Aorta (tissue), 5 donors: Measurements from ENCODE around the gene TSPAN14. TPM values are rescaled to one million over a fixed set of nuclear protein-coding genes. Genes with fewer than 3 reads are reported as not detected.

Experiments
- ATAC-seq: fragments of 200-7000 bp; cut with Tn5 transposase; one replicate; pipeline ENCODE4 v1.9.1; 2022; ENCODE audit warnings: moderate library complexity; ENCODE audit not compliant: low FRiP score
- DNase-seq, 2 donors: peaks; one replicate each; pipeline ENCODE4 v3.0.0-alpha.2; 2020
- H3K27ac ChIP-seq, 2 donors: one replicate each; pipeline ENCODE4 v1.5.1; 2013; ENCODE audit warnings: low read length in 2 of 2, mild to moderate bottlenecking in 2 of 2, moderate library complexity in 2 of 2, control low read depth in 1 of 2, inconsistent platforms in 1 of 2, low read depth in 1 of 2
- H3K27me3 ChIP-seq, 2 donors: one replicate each; pipeline ENCODE4 v1.6.1; 2013; ENCODE audit warnings: control low read depth in 1 of 2, low read length in 1 of 2, mild to moderate bottlenecking in 1 of 2, moderate library complexity in 1 of 2; ENCODE audit not compliant: insufficient read depth in 2 of 2, control insufficient read depth in 1 of 2
- H3K36me3 ChIP-seq, 2 donors: one replicate each; pipeline ENCODE4 v1.6.1; 2013; ENCODE audit warnings: control low read depth in 1 of 2, low read length in 1 of 2, mild to moderate bottlenecking in 1 of 2; ENCODE audit not compliant: insufficient read depth in 2 of 2, control insufficient read depth in 1 of 2
- H3K4me1 ChIP-seq, 2 donors: one replicate each; pipeline ENCODE4 v1.6.1; 2013; ENCODE audit warnings: low read length in 2 of 2, control low read depth in 1 of 2, mild to moderate bottlenecking in 1 of 2, moderate library complexity in 1 of 2; ENCODE audit not compliant: insufficient read depth in 2 of 2, control insufficient read depth in 1 of 2
- H3K4me3 ChIP-seq, 2 donors: one replicate each; pipeline ENCODE4 v1.5.1; 2013; ENCODE audit warnings: low read length in 2 of 2, control low read depth in 1 of 2, mild to moderate bottlenecking in 1 of 2
- H3K9me3 ChIP-seq: one replicate; pipeline ENCODE4 v1.6.1; 2013; ENCODE audit warnings: mild to moderate bottlenecking, low read length; ENCODE audit not compliant: control insufficient read depth
- WGBS, 2 donors: extraction: QIAGEN DNeasy Blood & Tissue Kit; methylation state at CpG; one replicate each; pipeline ENCODE4 v1.1.7; 2013; 5-methylcytosine and 5-hydroxymethylcytosine counted together
- intact Hi-C, 2 donors: fragments of 100-400 bp; cut with DNase I; formaldehyde crosslinking; loops; one replicate each; pipeline versions ENCODE4 v1.14.2 to v1.15.0; 2022
- polyA plus RNA-seq, 2 donors: library from polyadenylated mRNA; stranded (reverse); fragments of 200-250 nt; gene quantifications; one replicate each; pipeline ENCODE4 v1.2.3, GENCODE V29; 2013
- total RNA-seq, 2 donors: library from RNA; stranded (reverse); fragmentation: NEBNext Ultra II Directional; extraction: Animal tissue kit (Norgen Biotek cat#: 25700); gene quantifications; one replicate each; pipeline ENCODE4 v1.2.1, GENCODE V29; 2021
- donor health status: healthy with polysubstance abuse.
- donor health status: Bipolar disorder and iron deficiency.
- donor health status: DM: no; HTN: no; CAD: no.
- donor health status: DM: no; HTN: no; CAD: no.
- donor health status: DM: yes; HTN: yes; CAD: no.

TSPAN14 gene
- total and polyA plus RNA-seq, 4 donors = 12.3 to 61.5 (median 36.7) TPM

- H3K27me3 ChIP-seq = no peaks in the 10 kb centered on the region
- H3K27ac ChIP-seq = no peak overlapping the region
- DNase-seq (no peak), ATAC-seq (no peak)
- intact Hi-C loops = no loop called here
- no peaks in the 10 kb centered on the region for H3K4me1 ChIP-seq
- H3K9me3 ChIP-seq = no peaks in the 10 kb centered on the region
- 73 to 80% methylated on average over 12 of the region's 12 CpGs for WGBS, 2 donors
- no peak overlapping the region for H3K4me3 ChIP-seq
- H3K36me3 ChIP-seq = no peaks in the 10 kb centered on the region
Measured at GRCh38 chr10:80524190-80524909, 70.2 kb downstream of the TSPAN14 start.

GRCh38 chr10:80526218-80526617, 72.1 kb downstream of the TSPAN14 start:
- intact Hi-C loops = no loop called here
- H3K27ac ChIP-seq = no peak overlapping the region
- H3K9me3 ChIP-seq = no peaks in the 10 kb centered on the region
- no peak for ATAC-seq
- no peaks in the 10 kb centered on the region for H3K36me3 ChIP-seq
- H3K4me3 ChIP-seq = no peak overlapping the region
- no peaks in the 10 kb centered on the region for H3K27me3 ChIP-seq
- WGBS, 2 donors = 91 to 94% methylated on average over 2 of the region's 2 CpGs
- no peak for DNase-seq
- H3K4me1 ChIP-seq = no peaks in the 10 kb centered on the region

GRCh38 chr10:80526742-80527141, 72.6 kb downstream of the TSPAN14 start:
- Histone ChIP-seq H3K36me3 (no peaks in the 10 kb centered on the region), H3K9me3 (no peaks in the 10 kb centered on the region), H3K27ac (no peak overlapping the region), H3K4me3 (no peak overlapping the region), H3K4me1 (no peaks in the 10 kb centered on the region), H3K27me3 (no peaks in the 10 kb centered on the region)
- WGBS, 2 donors = 75 to 86% methylated on average over 6 of the region's 6 CpGs
- intact Hi-C loops = no loop called here
- ATAC-seq = no peak
- DNase-seq = peak in 1 of 2 donors; percentile 51

- WGBS, 2 donors = 97 to 100% methylated on average over 2 of the region's 2 CpGs
- ATAC-seq = no peak
Measured at GRCh38 chr10:80528185-80528700, 74.1 kb downstream of the TSPAN14 start.

GRCh38 chr10:80528901-80529300, 74.8 kb downstream of the TSPAN14 start:
- no peak for ATAC-seq

More at GRCh38 chr10:80528185-80528700, 74.1 kb downstream of the TSPAN14 start:
- intact Hi-C loops = no loop called here
- no peaks in the 10 kb centered on the region for H3K36me3 ChIP-seq
- DNase-seq = no peak
- H3K27me3 ChIP-seq = no peaks in the 10 kb centered on the region
- no peaks in the 10 kb centered on the region for H3K9me3 ChIP-seq
- H3K27ac ChIP-seq = no peak overlapping the region
- no peak overlapping the region for H3K4me3 ChIP-seq
- no peaks in the 10 kb centered on the region for H3K4me1 ChIP-seq

GRCh38 chr10:80529604-80530003, 75.5 kb downstream of the TSPAN14 start:
- H3K9me3 ChIP-seq = no peaks in the 10 kb centered on the region
- no peak for ATAC-seq
- 86 to 87% methylated on average over 12 of the region's 12 CpGs for WGBS, 2 donors
- intact Hi-C loops = no loop called here
- H3K4me1 ChIP-seq = no peaks in the 10 kb centered on the region
- no peak overlapping the region for H3K27ac ChIP-seq
- H3K4me3 ChIP-seq = no peak overlapping the region
- H3K36me3 ChIP-seq = no peaks in the 10 kb centered on the region
- DNase-seq = peak in 1 of 2 donors; percentile 72
- H3K27me3 ChIP-seq = no peaks in the 10 kb centered on the region

More at GRCh38 chr10:80528901-80529300, 74.8 kb downstream of the TSPAN14 start:
- 85 to 87% methylated on average over 6 of the region's 6 CpGs for WGBS, 2 donors
- no peaks in the 10 kb centered on the region for H3K4me1 ChIP-seq
- intact Hi-C loops = no loop called here
- H3K36me3 ChIP-seq = no peaks in the 10 kb centered on the region
- no peak for DNase-seq
- no peaks in the 10 kb centered on the region for H3K27me3 ChIP-seq
- no peak overlapping the region for H3K27ac ChIP-seq
- no peak overlapping the region for H3K4me3 ChIP-seq
- no peaks in the 10 kb centered on the region for H3K9me3 ChIP-seq

- no peaks in the 10 kb centered on the region for H3K36me3 ChIP-seq
- intact Hi-C loops = no loop called here
- DNase-seq = no peak
- no peaks in the 10 kb centered on the region for H3K9me3 ChIP-seq
- no peak overlapping the region for H3K27ac ChIP-seq
- no peaks in the 10 kb centered on the region for H3K4me1 ChIP-seq
- WGBS, 2 donors = 65% methylated on average over 2 of the region's 2 CpGs
- peak; percentile 33 for ATAC-seq
- H3K4me3 ChIP-seq = no peak overlapping the region
- no peaks in the 10 kb centered on the region for H3K27me3 ChIP-seq
Measured at GRCh38 chr10:80530251-80530650, 76.1 kb downstream of the TSPAN14 start.

- ATAC-seq (no peak), DNase-seq (no peak)
- Histone ChIP-seq H3K27me3 (no peaks in the 10 kb centered on the region), H3K36me3 (no peaks in the 10 kb centered on the region), H3K27ac (no peak overlapping the region), H3K4me3 (no peak overlapping the region), H3K9me3 (no peaks in the 10 kb centered on the region), H3K4me1 (no peaks in the 10 kb centered on the region)
- 47 to 53% methylated on average over 2 of the region's 2 CpGs for WGBS, 2 donors
- intact Hi-C loops = no loop called here
Measured at GRCh38 chr10:80530816-80531215, 76.7 kb downstream of the TSPAN14 start.

GRCh38 chr10:80532571-80532970, 78.5 kb downstream of the TSPAN14 start:
- no peaks in the 10 kb centered on the region for H3K27me3 ChIP-seq
- no peaks in the 10 kb centered on the region for H3K36me3 ChIP-seq
- no peaks in the 10 kb centered on the region for H3K4me1 ChIP-seq
- 66 to 78% methylated on average over 4 of the region's 4 CpGs for WGBS, 2 donors
- H3K9me3 ChIP-seq = no peaks in the 10 kb centered on the region
- H3K4me3 ChIP-seq = no peak overlapping the region
- ATAC-seq (no peak), DNase-seq (no peak)
- intact Hi-C loops = no loop called here
- H3K27ac ChIP-seq = no peak overlapping the region
